ENCODE measurements around the gene WDR93. TPM values are rescaled to one million over a fixed set of nuclear protein-coding genes. Genes with fewer than 3 reads are reported as not detected.

WDR93 gene
- total RNA-seq, 1 experiment from 2014 or later: not detected

DNA sequence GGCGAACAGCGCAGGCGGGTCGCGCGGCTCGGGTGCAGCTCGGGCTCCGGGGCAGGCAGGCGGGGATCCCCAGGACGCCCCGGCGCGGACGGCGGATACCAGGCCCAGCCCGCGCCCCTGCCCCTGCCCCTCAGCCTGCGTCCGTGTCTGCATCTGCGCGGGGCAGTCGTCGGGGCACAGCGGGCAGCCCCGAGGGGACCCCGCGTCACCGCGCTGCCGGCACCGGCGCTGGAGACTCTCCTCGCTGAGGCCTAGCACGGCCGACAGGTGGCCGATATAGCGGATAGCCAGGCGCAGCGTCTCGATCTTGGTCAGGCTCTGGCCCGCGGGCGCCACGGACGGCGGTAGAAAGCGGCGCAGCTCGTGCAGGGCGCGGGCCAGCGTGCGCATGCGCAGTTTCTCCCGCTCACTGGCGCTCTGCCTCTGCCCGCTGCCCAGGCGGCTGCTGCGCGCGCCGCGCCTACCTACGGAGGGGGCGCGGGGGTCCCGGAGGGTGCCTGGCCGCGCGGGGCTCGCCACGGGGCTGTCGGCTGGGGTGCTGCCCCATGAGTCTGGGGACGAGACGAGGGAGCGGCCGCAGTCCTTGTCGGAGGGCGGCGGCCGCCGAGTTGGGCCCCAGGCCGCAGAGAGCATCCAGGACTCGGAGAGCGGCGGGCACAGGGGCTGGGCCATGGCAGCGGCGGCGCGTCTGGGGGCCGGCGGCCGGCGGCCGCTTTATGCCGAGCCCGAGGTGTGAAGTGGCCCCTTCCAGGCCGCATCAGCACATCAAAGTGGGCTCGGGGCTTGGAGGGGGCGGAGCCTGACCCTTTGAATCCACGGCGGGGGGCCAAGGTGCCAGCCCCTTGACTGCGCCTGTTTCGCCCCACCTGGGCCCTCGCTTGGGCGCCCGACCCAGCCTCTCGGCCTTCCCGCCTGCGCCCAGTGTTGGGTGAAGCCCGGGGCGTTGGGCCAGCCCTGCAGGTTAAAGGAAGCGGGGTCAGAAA, 60.2 kb downstream of the WDR93 start, which contains the start of gene MESP1:
MESP1 (minus strand) TSS at position 690 of the 983 bp plus-strand sequence; CDS start at position 672, 18 bp downstream.
- no peaks in the 10 kb centered on the region for H3K9me3 ChIP-seq (ENCODE audit: low read depth, low read length, poor library complexity, severe bottlenecking)
- POLR2A ChIA-PET (ENCODE audit: low non-redundant PET): no interaction called here
- no peaks in the 10 kb centered on the region for H3K27me3 ChIP-seq (replicated peaks; ENCODE audit: insufficient read depth, low read depth, low read length, poor library complexity)
- no TSS peak for BruUV-seq (replicated peaks)
- peak within 1 kb of the TSS; percentile 69 for H3K4me3 ChIP-seq (ENCODE audit: low read depth, low read length, poor library complexity, severe bottlenecking)
- peak; percentile 93 for DNase-seq (ENCODE audit: low spot score)
- peaks cover 10% of the 10 kb centered on the region for H3K4me1 ChIP-seq (ENCODE audit: insufficient read depth, low read length, poor library complexity, severe bottlenecking)
- H3K36me3 ChIP-seq (ENCODE audit: insufficient read depth, low read length, poor library complexity, severe bottlenecking): no peaks in the 10 kb centered on the region
- TF ChIP-seq EZH2 (IDR thresholded peaks at IDR 0.05; ENCODE audit: borderline replicate concordance, low read depth, low read length, poor library complexity, severe bottlenecking): no peak
- TF ChIP-seq, protein P1, sequence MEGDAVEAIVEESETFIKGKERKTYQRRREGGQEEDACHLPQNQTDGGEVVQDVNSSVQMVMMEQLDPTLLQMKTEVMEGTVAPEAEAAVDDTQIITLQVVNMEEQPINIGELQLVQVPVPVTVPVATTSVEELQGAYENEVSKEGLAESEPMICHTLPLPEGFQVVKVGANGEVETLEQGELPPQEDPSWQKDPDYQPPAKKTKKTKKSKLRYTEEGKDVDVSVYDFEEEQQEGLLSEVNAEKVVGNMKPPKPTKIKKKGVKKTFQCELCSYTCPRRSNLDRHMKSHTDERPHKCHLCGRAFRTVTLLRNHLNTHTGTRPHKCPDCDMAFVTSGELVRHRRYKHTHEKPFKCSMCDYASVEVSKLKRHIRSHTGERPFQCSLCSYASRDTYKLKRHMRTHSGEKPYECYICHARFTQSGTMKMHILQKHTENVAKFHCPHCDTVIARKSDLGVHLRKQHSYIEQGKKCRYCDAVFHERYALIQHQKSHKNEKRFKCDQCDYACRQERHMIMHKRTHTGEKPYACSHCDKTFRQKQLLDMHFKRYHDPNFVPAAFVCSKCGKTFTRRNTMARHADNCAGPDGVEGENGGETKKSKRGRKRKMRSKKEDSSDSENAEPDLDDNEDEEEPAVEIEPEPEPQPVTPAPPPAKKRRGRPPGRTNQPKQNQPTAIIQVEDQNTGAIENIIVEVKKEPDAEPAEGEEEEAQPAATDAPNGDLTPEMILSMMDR (conservative IDR thresholded peaks at IDR 0.05; ENCODE audit: low read depth, low read length): peak; percentile 63
- peak within 1 kb of the TSS; percentile 76 for H3K27ac ChIP-seq (ENCODE audit: low read depth, low read length, poor library complexity, severe bottlenecking)
- intact Hi-C loops (cut with micrococcal nuclease; ENCODE audit: unreplicated experiment): loop anchor here (10.0 kb wide), 1 partner anchor 204 kb away; no protein-coding TSS in a partner anchor
- CTCF ChIA-PET: interaction anchor here (0.5 to 2.1 kb wide), 3 partner anchors 10 to 229 kb away, joined by 5 to 6 read pairs (median 5); no protein-coding TSS in a partner anchor

DNA sequence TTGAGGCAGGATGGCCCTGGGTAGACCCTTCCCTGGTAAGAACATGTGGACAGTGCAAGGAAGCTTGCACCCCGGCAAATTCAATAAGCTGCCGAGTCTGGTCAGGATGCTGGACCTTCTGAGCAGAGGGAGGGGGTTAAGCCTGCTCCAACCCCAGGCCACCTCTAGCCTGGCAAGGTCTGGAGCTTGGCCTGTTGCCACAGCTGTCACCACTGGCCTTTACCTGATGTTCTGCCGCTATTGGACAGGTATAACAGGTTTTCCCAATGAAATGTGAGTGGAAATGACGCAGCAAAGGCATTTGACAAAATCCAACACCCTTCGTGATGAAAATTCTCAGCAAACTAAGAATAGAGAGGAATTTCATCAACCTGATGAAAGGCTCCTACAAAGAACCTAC, 61.1 kb downstream of the WDR93 start:
- Histone ChIP-seq H3K9me3 (ENCODE audit: low read depth, low read length, poor library complexity, severe bottlenecking) (no peaks in the 10 kb centered on the region), H3K27me3 (replicated peaks; ENCODE audit: insufficient read depth, low read depth, low read length, poor library complexity) (no peaks in the 10 kb centered on the region), H3K27ac (ENCODE audit: low read depth, low read length, poor library complexity, severe bottlenecking) (no peak overlapping the region), H3K36me3 (ENCODE audit: insufficient read depth, low read length, poor library complexity, severe bottlenecking) (no peaks in the 10 kb centered on the region), H3K4me3 (ENCODE audit: low read depth, low read length, poor library complexity, severe bottlenecking) (no peak overlapping the region), H3K4me1 (ENCODE audit: insufficient read depth, low read length, poor library complexity, severe bottlenecking) (peaks cover 10% of the 10 kb centered on the region)
- intact Hi-C loops (cut with micrococcal nuclease; ENCODE audit: unreplicated experiment): loop anchor here (10.0 kb wide), 1 partner anchor 203 kb away; no protein-coding TSS in a partner anchor
- TF ChIP-seq, protein P1 (conservative IDR thresholded peaks at IDR 0.05; ENCODE audit: low read depth, low read length): no peak
- TF ChIP-seq EZH2 (IDR thresholded peaks at IDR 0.05; ENCODE audit: borderline replicate concordance, low read depth, low read length, poor library complexity, severe bottlenecking): no peak
- POLR2A ChIA-PET (ENCODE audit: low non-redundant PET): no interaction called here
- BruUV-seq (replicated peaks): no TSS peak
- no peak for DNase-seq (ENCODE audit: low spot score)
- CTCF ChIA-PET: interaction anchor here (1.1 kb wide), 1 partner anchor 9 kb away, joined by 3 read pairs; no protein-coding TSS in a partner anchor

DNA sequence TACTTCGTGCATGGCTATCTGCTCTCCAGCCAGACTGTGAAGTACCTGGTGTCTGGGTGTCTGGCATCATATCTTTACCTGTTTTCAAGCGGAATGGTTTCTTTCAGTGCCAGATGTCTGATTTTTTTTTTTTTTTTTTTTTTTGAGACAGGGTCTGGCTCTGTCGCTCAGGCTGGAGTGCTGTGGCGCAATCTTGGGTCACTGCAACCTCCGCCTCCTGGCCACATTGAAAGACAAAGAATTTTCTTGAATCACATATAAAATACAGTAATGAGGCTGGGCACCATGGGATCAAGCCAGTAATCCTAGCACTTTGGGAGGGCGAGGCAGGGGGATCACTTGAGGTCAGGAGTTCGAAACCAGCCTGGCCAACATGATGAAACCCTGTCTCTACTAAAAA, 63.2 kb downstream of the WDR93 start:
- Histone ChIP-seq H3K9me3 (ENCODE audit: low read depth, low read length, poor library complexity, severe bottlenecking) (no peaks in the 10 kb centered on the region), H3K4me1 (ENCODE audit: insufficient read depth, low read length, poor library complexity, severe bottlenecking) (peaks cover 10% of the 10 kb centered on the region), H3K27me3 (replicated peaks; ENCODE audit: insufficient read depth, low read depth, low read length, poor library complexity) (no peaks in the 10 kb centered on the region), H3K27ac (ENCODE audit: low read depth, low read length, poor library complexity, severe bottlenecking) (no peak overlapping the region), H3K36me3 (ENCODE audit: insufficient read depth, low read length, poor library complexity, severe bottlenecking) (no peaks in the 10 kb centered on the region), H3K4me3 (ENCODE audit: low read depth, low read length, poor library complexity, severe bottlenecking) (no peak overlapping the region)
- ChIA-PET POLR2A (ENCODE audit: low non-redundant PET) (no interaction called here), CTCF (interaction anchor here (0.6 to 0.7 kb wide), 2 partner anchors 248 to 1134 kb away, joined by 8 read pairs; no protein-coding TSS in a partner anchor)
- intact Hi-C loops (cut with micrococcal nuclease; ENCODE audit: unreplicated experiment): loop anchor here (10.0 kb wide), 1 partner anchor 201 kb away; no protein-coding TSS in a partner anchor
- TF ChIP-seq, protein P1 (conservative IDR thresholded peaks at IDR 0.05; ENCODE audit: low read depth, low read length): no peak
- TF ChIP-seq EZH2 (IDR thresholded peaks at IDR 0.05; ENCODE audit: borderline replicate concordance, low read depth, low read length, poor library complexity, severe bottlenecking): no peak
- no TSS peak for BruUV-seq (replicated peaks)
- DNase-seq (ENCODE audit: low spot score): no peak
